Inflammatory macrophage (primary cell): ENCODE data around the gene GPR39.

Experiments used
- DNase-seq, 2 donors: peaks; one replicate each; pipeline ENCODE4 v3.0.0-alpha.2; 2020 to 2022

GPR39 gene

DNA sequence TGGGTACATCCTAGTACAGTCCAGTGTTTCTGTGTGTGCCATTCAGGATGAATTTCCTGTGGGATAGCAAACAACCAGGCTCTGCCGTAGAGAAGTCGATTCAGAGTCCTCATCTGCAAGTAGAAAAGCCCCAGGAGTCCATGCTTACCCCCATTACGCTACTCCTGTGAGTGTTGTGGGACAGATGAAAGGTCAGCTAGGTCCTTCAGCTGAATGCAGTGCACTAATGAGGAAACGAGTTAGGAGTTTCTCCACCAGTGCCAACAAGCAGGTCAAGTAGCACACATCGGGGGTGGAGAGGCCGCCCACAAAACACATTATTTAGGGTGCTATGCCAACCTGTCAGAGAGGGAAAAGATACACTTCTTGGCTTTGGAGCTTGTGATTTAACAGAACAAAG, 2.5 kb upstream of the GPR39 start:
- no peak for DNase-seq

DNA sequence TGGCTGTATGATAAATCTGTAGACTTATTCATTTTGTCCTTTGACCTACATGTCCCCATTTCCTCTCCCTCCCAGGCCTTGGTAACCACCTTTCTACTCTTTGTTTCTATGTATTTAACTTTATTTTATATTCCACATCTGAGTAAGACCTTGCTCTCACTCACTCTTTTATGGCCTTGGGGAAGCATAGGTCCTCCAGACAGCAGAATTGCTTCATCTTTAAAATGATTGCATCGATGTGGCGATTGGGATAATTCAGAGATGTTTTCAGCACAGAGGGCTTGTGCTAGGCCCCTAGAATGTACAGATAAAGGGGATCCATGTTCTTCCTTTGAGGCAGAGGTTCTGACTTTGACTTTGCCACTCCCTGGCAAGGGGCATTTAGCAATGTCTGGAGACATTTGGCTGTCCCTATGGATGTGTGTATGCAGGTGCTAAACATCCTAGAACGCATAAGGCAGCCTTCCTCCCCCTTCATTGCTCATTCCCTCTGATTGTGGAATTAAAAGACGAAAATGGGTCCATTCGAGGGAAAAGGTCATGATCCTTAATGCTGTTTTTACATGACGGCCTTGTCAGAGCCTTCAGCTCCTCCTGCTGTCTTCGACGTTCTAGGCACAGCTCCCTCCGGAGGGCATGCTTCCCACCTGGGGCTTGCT, 1.2 kb upstream of the GPR39 start:
- DNase-seq = peak in 1 of 2 donors; percentile 7

DNA sequence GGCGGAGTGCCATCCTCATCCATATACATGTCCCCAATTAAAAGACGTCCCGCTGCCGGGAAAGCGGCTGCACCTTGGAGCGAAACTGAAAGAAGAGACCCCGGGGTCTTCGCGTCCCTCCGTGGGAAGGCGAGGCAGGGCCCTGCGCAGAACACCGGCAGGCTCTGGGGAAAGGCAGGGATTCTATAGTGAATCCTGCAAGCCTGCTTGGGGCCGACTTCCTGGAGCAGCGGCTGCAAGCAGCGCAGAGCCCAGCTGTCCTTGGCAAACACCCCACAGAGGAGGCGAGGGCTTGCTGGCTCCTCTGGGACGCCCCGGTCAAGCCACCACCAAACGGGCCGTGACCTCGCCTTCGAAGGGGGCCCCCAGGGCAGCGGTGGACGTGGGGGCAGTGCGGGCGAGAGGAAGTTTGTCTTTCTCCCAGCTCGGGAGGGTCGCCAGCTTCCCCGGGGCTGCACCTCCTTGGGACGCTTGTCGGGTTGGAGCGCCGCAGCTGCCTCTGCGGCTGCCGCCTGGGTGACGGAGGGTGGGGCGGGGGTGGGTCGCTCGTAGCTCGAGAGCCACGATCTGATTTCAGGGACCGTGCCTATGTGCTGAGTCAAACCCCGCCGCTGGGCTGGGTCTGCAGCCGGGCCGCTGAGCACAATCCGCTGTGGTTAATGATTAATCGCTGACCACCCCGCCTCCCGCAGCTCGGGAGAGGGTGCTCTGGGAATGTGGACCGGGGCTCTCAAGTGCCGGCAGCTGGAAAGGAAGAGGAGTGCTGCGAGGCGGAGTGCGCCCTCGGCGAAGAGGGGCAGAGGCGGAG, 486 bp upstream of the GPR39 start:
- DNase-seq = peak in 1 of 2 donors; percentile 7

DNA sequence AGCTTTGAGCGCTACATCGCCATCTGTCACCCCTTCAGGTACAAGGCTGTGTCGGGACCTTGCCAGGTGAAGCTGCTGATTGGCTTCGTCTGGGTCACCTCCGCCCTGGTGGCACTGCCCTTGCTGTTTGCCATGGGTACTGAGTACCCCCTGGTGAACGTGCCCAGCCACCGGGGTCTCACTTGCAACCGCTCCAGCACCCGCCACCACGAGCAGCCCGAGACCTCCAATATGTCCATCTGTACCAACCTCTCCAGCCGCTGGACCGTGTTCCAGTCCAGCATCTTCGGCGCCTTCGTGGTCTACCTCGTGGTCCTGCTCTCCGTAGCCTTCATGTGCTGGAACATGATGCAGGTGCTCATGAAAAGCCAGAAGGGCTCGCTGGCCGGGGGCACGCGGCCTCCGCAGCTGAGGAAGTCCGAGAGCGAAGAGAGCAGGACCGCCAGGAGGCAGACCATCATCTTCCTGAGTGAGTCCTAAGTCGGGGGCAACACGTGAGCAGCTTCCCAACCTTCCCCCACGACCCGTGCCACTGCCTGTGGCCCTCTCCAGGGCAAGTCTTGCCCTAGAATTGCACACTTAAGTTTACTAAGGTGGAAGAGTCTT, 928 bp downstream of the GPR39 start:
- DNase-seq = no peak

DNA sequence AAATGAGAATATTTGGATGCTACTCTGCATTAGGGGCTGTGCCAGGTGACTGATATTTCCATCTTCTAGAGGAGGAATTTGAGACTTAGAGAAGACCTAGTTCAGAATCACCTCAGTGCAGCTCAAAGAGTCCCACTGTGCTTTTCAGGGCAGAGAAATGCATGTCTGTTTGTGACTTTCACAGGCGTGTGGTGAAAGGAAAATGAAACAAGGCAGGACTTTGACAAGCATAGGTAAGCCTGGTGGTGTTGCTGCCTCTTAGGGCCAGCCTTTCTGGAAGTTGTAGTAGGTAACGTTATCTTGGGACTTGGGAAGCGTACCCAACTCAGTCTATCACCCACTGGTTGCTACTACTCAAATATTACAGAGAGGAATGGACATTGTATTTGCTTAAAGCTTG, 2.6 kb downstream of the GPR39 start:
- no peak for DNase-seq

DNA sequence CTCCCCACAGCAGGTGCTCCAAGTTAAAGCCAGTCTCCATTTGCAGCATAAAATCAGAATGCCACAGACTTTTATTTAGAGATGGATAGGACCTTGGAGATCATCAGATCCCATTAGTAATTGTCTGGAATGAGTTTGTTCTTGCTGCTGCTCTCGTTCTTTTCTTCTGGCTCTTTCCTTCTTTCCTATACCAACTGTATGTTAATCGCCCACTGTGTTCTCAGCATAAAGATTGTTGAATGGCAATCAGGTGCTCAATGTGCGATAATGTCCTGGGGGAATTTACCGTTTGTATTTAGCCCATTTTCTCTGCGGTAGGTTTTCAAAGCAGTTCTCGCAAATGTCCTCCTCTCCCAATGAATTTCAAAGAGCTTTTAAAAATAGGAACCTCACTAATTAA, 3.3 kb downstream of the GPR39 start:
- no peak for DNase-seq

DNA sequence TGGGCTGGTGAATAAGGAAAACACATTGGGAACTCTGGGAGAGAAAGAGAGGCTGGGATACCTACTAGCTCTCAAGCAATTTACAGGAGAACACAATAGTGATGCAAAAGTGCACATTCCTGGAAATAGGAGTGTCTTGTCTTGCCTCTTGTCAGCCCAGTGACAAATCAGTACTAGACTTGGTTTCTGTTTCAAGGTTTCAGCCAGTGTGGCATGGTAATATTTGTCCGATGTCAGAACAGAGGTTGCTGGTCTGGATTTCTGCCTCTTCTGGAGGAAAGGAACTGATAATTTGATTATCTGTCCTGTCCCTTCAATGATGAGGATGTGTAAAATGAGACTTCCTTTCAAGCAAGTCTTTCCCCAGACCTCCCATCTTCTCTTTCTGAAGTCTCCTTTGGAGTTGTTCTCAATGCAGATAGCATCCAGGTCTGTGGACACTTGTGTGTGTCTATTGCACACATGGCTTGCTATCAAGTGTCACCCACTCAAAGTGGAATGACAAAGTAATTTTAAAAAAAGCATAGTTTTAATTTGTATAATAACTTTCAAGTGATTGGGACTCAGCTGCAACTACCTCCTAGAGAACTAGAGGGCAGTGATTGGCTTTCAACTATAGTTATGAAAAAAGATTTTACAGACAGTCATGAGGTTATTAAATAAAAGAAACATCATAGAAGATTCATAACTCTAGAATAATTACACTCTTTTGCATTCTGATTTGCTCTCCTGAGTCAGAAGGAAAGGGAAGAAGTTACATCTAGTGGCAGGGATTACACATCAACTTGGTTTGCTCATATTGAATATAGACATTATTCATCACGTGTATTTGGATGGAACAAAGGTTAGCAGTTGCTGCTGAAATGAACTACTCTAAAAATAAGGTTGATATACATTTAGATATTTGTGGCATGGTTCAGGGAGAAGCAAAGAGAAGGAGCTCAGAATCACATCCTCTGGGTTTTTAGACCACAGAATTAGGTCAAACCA, 4.5 kb downstream of the GPR39 start:
- DNase-seq = no peak

DNA sequence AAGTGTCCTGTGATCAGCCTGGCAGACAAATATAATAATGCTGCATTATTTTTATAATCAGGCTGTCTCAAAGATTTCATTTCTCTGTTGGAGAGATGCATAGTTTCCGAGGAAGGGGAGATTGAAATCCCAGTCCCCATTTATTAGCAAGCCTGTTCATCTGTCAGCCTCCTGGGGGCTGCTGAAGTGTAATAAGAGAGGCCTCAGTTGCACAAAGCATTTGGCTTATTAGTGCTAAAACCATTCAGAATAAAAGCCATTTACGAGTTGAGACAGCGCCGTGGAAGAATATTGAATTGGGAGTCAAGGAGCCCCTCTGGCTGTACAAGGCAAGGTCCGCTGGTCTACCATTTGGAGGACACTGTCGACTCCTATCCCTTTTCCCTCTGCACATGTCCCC, 6.1 kb downstream of the GPR39 start:
- no peak for DNase-seq

DNA sequence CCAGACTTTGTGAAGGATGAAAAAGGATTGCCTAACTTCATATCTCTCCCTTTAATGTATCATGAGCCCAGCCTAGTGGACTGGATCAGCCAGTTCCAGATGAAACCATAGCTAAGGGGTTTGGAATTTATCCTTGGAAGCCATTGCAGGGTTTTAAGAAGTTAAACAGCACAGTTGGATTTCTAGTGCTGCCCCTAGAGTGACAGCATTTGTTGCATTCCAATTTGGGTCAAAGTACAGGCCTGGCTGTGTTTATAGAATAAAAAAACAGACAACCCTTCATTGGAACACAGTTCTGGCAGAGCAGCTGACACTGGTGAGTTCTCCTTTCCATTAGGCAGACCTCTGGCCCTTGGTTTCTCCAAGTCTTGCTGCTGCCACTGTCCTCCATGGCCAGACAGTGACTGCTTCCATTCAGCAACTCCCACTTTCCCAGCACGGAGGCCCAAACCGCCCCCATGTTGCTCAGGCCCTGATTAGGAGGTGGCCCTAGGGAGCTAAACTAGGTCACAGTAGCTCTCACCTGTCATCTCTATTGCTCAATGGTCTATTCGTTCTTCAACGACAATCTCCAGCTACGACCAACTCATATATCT, 8.0 kb downstream of the GPR39 start:
- no peak for DNase-seq

DNA sequence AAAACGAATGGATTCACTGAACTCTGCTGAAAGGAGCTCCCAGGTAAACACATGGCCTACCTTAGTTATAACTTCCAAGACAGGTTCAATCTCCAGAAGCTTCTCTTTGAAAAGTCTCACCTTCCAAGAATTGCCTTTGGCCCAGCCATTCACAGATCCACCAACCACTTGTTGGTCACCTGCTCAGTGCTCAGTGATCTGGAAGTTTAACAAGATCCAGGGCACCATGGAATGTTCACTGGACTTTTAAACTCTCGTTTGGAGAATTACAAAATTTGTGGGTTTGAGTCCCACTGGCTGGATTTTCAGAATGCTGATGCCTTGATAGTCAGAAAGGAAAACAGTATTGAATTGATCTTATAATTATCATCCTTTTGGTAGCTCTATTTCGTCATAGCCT, 9.4 kb downstream of the GPR39 start:
- DNase-seq = no peak

DNA sequence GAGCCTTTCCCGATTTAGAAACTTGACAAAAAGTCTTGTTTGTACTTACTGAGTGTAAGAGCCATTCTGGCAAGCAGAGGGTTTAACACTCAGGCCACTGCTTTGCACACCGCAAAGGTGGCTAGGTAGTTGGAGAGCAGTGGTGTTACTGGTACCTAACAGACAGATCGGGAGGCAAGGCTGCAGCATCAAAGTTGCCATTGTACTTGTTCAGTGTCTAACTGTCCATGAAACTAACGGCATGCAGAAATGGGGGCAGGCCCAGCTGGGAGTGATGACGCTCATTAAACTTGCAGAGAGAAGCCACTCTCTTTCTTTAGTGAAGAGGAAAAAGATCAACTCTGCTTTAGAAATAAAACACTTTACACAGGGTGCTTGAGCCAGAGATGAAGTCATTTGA, 10.1 kb downstream of the GPR39 start:
- no peak for DNase-seq

DNA sequence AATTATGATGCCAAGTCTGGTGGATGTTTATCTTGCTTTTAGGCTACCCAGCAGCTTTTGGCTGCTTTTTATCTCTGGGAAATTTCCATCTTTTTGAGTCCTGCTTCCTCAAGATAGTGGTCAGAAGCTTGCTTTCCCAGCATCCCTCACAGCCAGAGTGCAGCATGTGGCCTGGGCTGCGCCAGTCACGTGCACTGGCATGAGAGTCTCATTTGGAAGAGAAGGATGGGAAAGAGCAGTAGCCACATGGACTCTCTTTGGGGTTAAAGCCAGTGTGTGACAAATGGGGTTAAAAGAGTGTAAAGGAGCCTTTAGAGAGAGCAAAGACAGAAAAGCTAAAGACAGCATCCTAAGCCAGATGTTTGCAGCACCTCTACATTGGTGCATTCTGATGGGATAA, 12.7 kb downstream of the GPR39 start:
- no peak for DNase-seq

DNA sequence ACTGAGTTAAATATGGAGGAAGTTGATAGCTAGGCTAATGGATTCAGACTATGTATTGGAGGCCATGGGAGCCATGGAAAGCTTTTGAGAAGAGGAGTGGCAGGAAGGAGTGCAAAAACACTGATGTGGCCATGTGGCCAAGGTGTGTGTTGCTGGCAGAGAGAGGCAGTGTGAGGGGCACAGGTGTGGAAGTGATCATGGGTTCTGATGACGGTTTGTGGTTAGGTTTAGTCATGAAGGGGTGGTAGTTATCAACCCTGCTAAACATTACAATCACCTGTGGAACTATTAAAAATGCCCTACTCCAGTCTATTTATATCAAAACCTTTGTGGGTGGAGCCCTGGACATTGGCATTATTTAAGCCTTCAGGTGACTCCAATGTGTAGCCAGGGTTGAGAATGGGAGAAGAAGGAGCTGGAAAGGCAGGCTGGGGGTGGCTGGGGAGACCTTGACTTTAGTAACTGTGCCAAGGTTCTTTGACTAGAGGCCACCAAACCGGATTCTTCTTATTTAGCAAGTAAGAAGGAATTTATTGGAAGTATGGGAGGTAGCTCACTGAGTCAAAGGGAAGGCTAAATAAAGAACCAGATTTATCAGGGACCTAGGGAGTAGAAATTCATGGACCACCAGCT, 13.5 kb downstream of the GPR39 start:
- DNase-seq = no peak

DNA sequence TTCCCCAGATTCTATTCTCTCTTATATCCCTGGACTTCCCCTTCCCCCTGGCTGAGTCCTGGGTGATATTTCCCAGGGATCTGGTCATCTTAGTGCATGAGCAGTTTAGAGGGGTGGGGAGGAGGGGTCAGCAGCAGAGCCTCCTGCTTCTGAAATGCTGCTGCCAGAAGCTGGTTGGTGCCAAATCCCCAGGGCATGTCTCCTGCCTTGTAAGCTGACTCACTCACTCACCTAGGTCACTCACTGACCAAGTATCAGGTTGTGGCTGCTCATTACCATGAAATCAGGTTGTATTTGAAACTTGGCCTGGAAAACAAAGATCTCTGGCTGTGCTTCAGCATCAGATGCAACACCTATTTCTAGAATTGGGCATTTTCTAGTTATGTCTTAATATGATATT, 14.3 kb downstream of the GPR39 start:
- no peak for DNase-seq

DNA sequence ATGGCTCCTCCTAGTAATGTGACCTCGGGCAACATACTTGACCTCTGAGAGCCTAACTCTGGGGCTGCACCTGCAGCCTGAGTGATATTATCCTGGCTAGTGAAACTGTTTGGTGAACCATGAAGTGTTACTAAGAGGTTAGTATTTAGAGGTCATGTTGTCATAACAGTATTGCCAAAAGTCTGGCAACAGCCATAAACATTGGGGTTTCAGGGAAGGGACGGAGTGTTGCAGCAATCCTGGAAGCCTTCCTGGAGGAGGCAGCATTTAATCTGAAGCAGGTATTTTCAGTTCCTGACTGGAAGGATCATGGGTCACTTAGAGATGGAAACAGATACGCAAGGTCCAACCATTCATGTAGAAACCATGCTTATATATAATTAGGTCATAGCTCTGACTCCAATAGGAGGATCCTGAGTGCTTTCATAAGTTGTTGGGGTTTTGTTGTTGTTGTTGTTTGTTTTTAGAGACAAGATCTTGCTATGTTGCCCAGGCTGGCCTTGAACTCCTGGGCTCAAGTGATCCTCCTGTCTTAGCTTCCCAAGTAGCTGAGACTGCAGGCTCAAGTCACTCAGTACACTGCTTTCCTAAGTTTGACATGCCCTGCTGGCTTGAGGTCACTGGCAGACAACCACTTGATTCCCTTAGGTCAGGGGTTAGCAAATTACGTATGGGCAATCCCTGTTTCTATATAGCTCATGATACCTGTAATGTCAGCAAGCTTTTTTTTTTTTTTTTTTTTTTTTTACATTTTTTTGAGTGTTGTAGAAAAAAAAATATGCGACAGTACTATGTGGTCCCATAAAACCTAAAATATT, 21.5 kb downstream of the GPR39 start:
- DNase-seq = no peak

DNA sequence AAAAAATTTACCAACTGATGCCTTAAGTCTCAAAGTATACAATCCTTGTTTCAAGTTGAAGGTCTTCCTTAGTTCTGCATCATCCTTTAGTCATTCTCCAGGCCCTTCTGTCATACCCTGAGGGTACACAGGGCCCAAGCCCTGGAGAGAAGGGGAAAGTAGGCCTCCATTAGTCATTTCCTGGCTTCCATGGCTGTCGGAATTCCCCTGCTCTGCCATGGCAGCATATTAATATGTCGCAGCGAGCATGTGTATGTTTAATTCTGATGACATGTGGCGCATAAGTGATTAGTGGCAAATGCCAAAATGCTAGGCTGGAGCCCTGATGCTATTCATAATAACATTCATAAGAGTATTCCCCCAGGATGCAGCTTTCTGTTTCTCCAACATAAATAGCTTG, 22.1 kb downstream of the GPR39 start:
- no peak for DNase-seq

DNA sequence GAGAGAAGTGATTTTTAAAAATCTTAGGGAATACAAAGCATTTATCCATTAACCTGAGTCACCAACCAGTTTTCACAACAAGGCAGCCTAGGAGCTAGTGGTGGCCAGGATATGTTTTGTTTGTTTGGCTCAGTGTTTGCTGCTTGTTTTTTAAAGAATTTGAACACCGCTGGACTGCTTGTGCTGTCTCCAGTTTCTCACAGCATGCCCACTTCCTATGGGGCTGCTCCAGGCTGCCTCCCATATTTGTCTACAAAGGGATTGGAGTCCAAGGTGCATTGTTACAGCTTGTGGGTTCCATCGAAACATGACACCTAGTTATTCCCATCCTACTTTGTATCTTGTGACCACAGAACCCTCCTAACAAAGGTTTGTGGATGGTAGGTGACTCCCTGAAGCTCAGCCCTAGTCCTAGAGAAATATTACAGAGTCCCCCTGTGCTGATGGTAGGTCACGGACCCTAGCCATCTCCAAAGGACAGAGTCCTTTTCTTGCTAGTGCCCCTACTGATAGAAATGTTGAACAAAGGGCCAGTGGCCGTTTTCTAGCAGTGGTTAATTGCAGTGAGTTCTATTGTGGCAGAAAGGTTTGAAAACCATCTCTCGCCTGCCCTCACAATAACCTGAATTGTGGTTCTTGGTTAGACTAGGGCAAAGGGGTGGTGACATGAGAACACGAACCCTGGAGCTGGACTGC, 23.2 kb downstream of the GPR39 start:
- DNase-seq = no peak

DNA sequence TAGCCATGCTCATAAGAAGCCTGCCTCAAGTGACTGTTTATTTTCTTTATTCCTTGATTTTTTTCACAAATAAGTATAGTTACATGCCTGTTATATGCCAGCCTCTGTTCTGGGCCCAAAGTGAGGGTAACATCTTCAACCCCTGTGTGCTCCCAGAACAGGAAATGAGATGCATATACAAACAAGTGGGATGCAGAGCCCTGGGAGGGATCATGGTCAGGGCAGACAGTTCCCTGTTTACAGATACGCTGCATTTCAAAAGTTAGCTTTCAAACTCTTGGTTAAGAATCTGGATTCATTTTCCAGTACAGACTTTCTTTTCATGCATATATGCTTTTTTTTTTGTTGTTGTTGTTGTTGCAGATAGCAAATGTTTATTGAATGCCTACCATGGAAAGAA, 24.4 kb downstream of the GPR39 start:
- no peak for DNase-seq

DNA sequence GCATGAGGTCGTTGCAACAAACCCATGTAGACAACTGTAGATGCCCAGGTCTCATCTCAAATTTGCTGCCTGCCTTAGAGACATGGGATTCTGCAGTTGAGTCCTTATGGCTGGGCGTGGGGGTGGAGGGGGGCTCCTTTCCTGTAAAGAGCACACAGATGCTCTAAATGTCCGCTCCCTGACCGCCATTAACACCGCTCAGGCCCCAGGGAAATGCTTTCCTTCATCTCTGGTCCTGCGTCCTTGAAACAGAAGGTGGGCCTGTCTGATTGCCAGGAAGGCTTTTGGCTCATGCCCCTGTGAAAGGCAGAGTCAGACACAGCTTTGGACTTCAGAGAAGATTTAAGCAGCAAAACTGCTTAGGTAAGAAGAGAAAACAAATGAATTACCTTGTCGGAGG, 25.7 kb downstream of the GPR39 start:
- DNase-seq = no peak

DNA sequence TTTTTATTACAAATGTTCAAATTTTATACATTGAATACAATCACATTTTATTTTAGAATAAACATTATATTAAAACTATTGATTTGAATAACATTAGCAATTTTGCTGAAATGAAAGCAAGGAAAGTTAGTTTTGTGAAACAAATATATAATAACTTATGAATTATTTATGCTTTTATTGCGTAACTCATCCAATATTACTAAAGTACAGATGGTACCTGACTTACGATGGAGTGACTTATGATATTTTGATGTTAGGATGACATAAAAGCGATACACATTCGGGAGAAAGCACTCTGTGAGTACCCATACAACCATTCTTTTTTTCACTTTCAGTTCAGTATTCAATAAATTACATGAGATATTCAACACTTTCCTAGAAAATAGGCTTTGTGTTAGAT, 26.5 kb downstream of the GPR39 start:
- no peak for DNase-seq
